HG03432 (cell line): ENCODE results near the gene POTEB.
"Not testable (repeated sequence)": the region's sequence is repeated elsewhere in the genome, so short reads cannot be mapped to it uniquely, and the experiment has no call there.

Source experiments
- ATAC-seq: cut with Tn5 transposase; IDR thresholded peaks from one replicate; pipeline ENCODE4 v1.9.1; 2021; ENCODE audit warnings: mild to moderate bottlenecking, moderate library complexity; ENCODE audit not compliant: unreplicated experiment

Gene POTEB

DNA sequence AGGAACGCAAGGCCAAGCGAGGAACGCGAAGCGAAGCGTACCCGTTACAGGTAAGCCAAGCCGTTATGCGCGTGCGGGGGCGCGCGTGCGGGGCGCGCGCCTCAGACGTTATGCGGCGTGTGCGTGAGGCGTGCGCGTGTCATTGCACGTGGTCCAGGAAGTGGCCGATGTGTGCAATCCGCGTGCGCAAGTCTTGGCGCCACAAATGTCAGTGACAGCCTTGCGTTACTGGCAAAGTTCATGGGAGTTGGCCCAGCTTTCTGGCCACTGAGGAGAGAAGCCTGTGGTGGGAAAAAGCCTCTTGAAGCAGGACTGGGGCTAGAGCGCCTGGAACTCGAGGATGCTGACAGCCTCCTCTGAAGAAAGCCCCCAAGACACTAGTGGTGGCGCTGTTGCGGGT lies at the start of gene POTEB:
Gene POTEB, minus strand, starts transcription at position 101 of the 400 bp plus-strand sequence. CDS start 489 bp downstream, outside the sequence.
- not testable (repeated sequence) for ATAC-seq

DNA sequence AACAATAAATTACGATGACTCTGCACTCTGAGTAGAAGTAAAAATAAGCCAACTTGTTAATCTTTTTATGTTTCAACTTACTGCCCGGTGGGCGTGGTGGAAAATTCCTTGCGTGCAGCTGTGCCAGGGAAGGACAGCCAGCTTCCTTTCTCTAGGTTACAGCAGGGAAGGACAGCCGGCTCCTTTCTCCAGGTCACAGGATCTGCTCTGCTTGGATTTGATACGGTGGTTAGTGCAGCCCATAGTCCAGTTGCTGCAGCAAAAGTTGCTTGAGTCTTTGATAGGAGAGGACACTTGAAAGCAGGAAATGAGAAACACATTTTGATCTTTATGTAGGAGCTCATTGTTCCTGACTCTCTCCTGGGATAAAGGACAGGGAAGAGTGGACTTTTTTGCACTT lies 13.4 kb upstream of the POTEB start:
- not testable (repeated sequence) for ATAC-seq

DNA sequence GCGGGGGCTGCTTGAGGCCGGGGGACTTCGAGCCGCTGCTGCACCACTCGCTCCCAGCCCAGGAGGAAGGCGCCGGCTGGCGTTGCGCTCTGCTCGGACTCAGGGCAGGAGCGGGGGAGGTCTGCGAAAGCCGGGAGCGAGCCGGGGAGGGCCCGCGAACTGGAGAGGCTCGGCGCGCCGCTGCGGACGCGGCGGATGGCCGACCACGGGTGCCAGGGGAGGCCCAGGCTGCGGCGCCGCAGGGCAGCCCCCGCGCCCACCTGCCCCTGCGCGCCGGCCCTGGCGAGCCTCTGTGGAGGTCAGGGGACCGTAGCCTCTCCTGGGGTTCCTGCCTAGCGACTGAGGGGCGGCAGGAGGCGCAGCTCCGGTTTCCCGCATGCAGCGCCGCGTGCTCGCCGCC lies 12.0 kb upstream of the POTEB start:
- ATAC-seq: not testable (repeated sequence)

DNA sequence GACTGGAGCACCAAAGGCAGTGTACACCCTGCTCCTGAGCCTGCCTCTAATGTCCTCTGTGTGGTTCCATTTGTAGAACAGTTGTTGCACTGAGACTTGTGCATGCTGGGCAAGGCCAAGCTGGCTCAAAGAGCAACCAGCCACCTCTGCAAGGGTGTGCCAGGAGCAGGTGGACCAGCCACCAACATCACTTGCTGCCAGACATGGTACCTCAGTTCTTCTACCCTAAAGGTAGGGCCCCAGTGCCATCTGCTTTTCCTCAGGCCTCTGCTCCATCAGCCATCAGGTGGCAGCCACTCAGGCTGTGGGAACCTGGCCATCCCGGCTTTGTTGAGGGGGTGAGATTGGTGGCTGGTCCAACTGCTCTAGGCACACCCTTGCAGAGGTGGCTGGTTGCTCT lies 38.7 kb downstream of the POTEB start:
- ATAC-seq: not testable (repeated sequence)
